Left cardiac atrium (tissue), 4 donors: ENCODE measurements around the gene ADAM19. TPM values are rescaled to one million over a fixed set of nuclear protein-coding genes. Genes with fewer than 3 reads are reported as not detected.

Experiments used
- ATAC-seq, 2 donors: fragments of 200-7000 bp; cut with Tn5 transposase; one replicate each; pipeline ENCODE4 v1.9.1; 2020; ENCODE audit warnings: mild to moderate bottlenecking in 2 of 2, moderate library complexity in 2 of 2
- DNase-seq: peaks from one replicate; pipeline ENCODE4 v3.0.0-alpha.2; 2020
- intact Hi-C, 2 donors: fragments of 100-400 bp; cut with DNase I; formaldehyde crosslinking; loops; one replicate each; pipeline versions ENCODE4 v1.14.1 to v1.15.1; 2022 to 2023
- total RNA-seq, 2 donors: library from RNA; stranded (reverse); fragmentation: NEBNext Ultra II Directional; extraction: Animal tissue kit (Norgen Biotek cat#: 25700); gene quantifications; one replicate each; pipeline ENCODE4 v1.2.1, GENCODE V29; 2021
- donor health status: DM: no; HTN: yes; CAD: no.
- donor health status: DM: no; HTN: yes; CAD: no; lungs with severe emphysema.
- donor health status: DM: yes; HTN: yes; CAD: no.
- donor health status: Dilated cardiomyopathy.

The ADAM19 gene
- total RNA-seq, 2 donors from 2014 or later, result 19.0 to 57.5 TPM

GRCh38 chr5:157566902-157567489, 8.6 kb downstream of the ADAM19 start:
- no peak for ATAC-seq
- intact Hi-C loops, result no loop called here

GRCh38 chr5:157563929-157564716, 11.5 kb downstream of the ADAM19 start:
- peak; percentile 35 to 45 for ATAC-seq
- intact Hi-C loops, result loop anchor here in 1 of 2 donors (5.0 kb wide), 1 partner anchor 47 kb away; no protein-coding TSS in a partner anchor
- peak; percentile 40 for DNase-seq

More at GRCh38 chr5:157566902-157567489, 8.6 kb downstream of the ADAM19 start:
- peak; percentile 35 for DNase-seq

- ATAC-seq (peak; percentile 68 to 77), DNase-seq (peak; percentile 78)
- intact Hi-C loops, result loop anchor here in 1 of 2 donors (5.0 kb wide), 1 partner anchor 46 kb away; no protein-coding TSS in a partner anchor
Observed at GRCh38 chr5:157563373-157563928, 12.1 kb downstream of the ADAM19 start.

- DNase-seq (peak; percentile 69), ATAC-seq (peak; percentile 9 to 38)
- intact Hi-C loops, result loop anchor here in 1 of 2 donors (5.0 kb wide), 1 partner anchor 45 kb away; no protein-coding TSS in a partner anchor
Observed at GRCh38 chr5:157562111-157562581, 13.4 kb downstream of the ADAM19 start.

GRCh38 chr5:157561110-157561509, 14.5 kb downstream of the ADAM19 start:
- DNase-seq, result peak; percentile 46
- ATAC-seq, result peak; percentile 62 to 78
- intact Hi-C loops, result loop anchor here in 1 of 2 donors (5.0 kb wide), 1 partner anchor 44 kb away; no protein-coding TSS in a partner anchor

- DNase-seq, result no peak
- intact Hi-C loops, result no loop called here
- peak in 1 of 2 donors; percentile 5 for ATAC-seq
Observed at GRCh38 chr5:157559301-157559700, 16.3 kb downstream of the ADAM19 start.

- intact Hi-C loops, result no loop called here
- no peak for ATAC-seq
Observed at GRCh38 chr5:157558681-157559080, 16.9 kb downstream of the ADAM19 start.

GRCh38 chr5:157558041-157558595, 17.5 kb downstream of the ADAM19 start:
- intact Hi-C loops, result no loop called here
- ATAC-seq (no peak), DNase-seq (no peak)

More at GRCh38 chr5:157558681-157559080, 16.9 kb downstream of the ADAM19 start:
- DNase-seq, result no peak

- ATAC-seq, result no peak
- intact Hi-C loops, result no loop called here
- no peak for DNase-seq
Observed at GRCh38 chr5:157556615-157557418, 18.8 kb downstream of the ADAM19 start.

GRCh38 chr5:157555037-157555640, 20.4 kb downstream of the ADAM19 start:
- ATAC-seq, result no peak
- DNase-seq, result no peak
- intact Hi-C loops, result no loop called here

GRCh38 chr5:157554179-157555036, 21.2 kb downstream of the ADAM19 start:
- ATAC-seq (peak; percentile 40 to 42), DNase-seq (no peak)
- intact Hi-C loops, result no loop called here

- no peak for DNase-seq
- intact Hi-C loops, result no loop called here
Observed at GRCh38 chr5:157552650-157553049, 22.9 kb downstream of the ADAM19 start.

GRCh38 chr5:157550663-157551062, 24.9 kb downstream of the ADAM19 start:
- no peak for ATAC-seq
- intact Hi-C loops, result no loop called here
- no peak for DNase-seq

More at GRCh38 chr5:157552650-157553049, 22.9 kb downstream of the ADAM19 start:
- no peak for ATAC-seq

GRCh38 chr5:157549954-157550549, 25.5 kb downstream of the ADAM19 start:
- no peak for DNase-seq
- peak; percentile 52 to 67 for ATAC-seq
- intact Hi-C loops, result no loop called here

GRCh38 chr5:157549283-157549629, 26.3 kb downstream of the ADAM19 start:
- intact Hi-C loops, result no loop called here
- DNase-seq (no peak), ATAC-seq (no peak)

- intact Hi-C loops, result no loop called here
- ATAC-seq (peak; percentile 14 to 33), DNase-seq (no peak)
Observed at GRCh38 chr5:157548513-157549282, 26.9 kb downstream of the ADAM19 start.
